GM12878 (cell line): ENCODE measurements around the gene LIMS3.
"Not testable (repeated sequence)": the region's sequence is repeated elsewhere in the genome, so short reads cannot be mapped to it uniquely, and the experiment has no call there.

Source experiments
- ATF2 ChIP-seq: IDR thresholded peaks from 2 replicates; pipeline ENCODE4 v1.6.1; 2012; ENCODE audit warnings: low read length, inconsistent platforms
- CREB1 ChIP-seq: IDR thresholded peaks from 2 replicates; pipeline ENCODE4 v1.6.1; 2012; ENCODE audit warnings: low read depth, mild to moderate bottlenecking, inconsistent platforms
- CTCF ChIP-seq, 3 experiments: IDR thresholded peaks in 2 of 3; conservative IDR thresholded peaks in 1 of 3; 2 replicates each; pipeline ENCODE4 v1.5.1; 2011; ENCODE audit warnings: low read depth in 3 of 3, low read length in 3 of 3, mild to moderate bottlenecking in 3 of 3, control low read depth in 2 of 3, moderate library complexity in 2 of 3, inconsistent platforms in 1 of 3, mixed read lengths in 1 of 3; ENCODE audit not compliant: control insufficient read depth in 2 of 3, insufficient read depth in 1 of 3; ENCODE audit errors: extremely low read depth in 1 of 3
- NBN ChIP-seq: fragments of 450-650 bp; IDR thresholded peaks from 2 replicates; pipeline ENCODE4 v1.6.1; 2016
- POLR2A ChIP-seq: IDR thresholded peaks from 2 replicates; pipeline ENCODE4 v1.6.1; 2011; ENCODE audit warnings: low read depth, mild to moderate bottlenecking, low read length
- ZBTB11 ChIP-seq: fragments of 450-650 bp; formaldehyde crosslinking; IDR thresholded peaks from 2 replicates; pipeline ENCODE4 v1.5.0; 2022; ENCODE audit warnings: mild to moderate bottlenecking, missing genetic modification characterization

- TF ChIP-seq ZBTB11 (CRISPR knock-in tag); CTCF (IDR thresholded peaks at IDR 0.05 in 2 of 3, conservative IDR thresholded peaks at IDR 0.05 in 1 of 3; ENCODE audit: control insufficient read depth in 2 of 3, extremely low read depth in 1 of 3, insufficient read depth in 1 of 3, low read depth in 3 of 3, low read length in 3 of 3); CREB1; POLR2A; ATF2; NBN: not testable (repeated sequence)
These were observed 573 bp upstream of the LIMS3 start for GRCh38 chr2:109897769-109898461.
